Forelimb muscle (tissue), 1 donor: Measurements from ENCODE around the gene ARHGEF25. TPM values are rescaled to one million over a fixed set of nuclear protein-coding genes. Genes with fewer than 3 reads are reported as not detected.
"Not testable (repeated sequence)": the region's sequence is repeated elsewhere in the genome, so short reads cannot be mapped to it uniquely, and the experiment has no call there.

ENCODE experiments used
- DNase-seq: peaks from one replicate; pipeline ENCODE4 v3.0.0-alpha.2; 2013; ENCODE audit warnings: low read depth
- polyA plus RNA-seq: library from polyadenylated mRNA; unstranded; fragments of 120-200 nt; gene quantifications from one replicate; pipeline ENCODE4 v1.2.1, GENCODE V29; 2013; ENCODE audit not compliant: insufficient read length

The ARHGEF25 gene
- polyA plus RNA-seq, 1 donor = 25.4 TPM

- no peak for DNase-seq
Measured at GRCh38 chr12:57609101-57609780, 2.0 kb upstream of the ARHGEF25 start.

- no peak for DNase-seq
Measured at GRCh38 chr12:57609781-57610553, 1.3 kb upstream of the ARHGEF25 start.

- DNase-seq = no peak
Measured at GRCh38 chr12:57610554-57611107, 604 bp upstream of the ARHGEF25 start.

- DNase-seq = no peak
Measured at GRCh38 chr12:57611827-57612710, 834 bp downstream of the ARHGEF25 start.

- no peak for DNase-seq
Measured at GRCh38 chr12:57612711-57613426, 1.6 kb downstream of the ARHGEF25 start.

GRCh38 chr12:57613427-57614109 lies 2.3 kb downstream of the ARHGEF25 start:
- no peak for DNase-seq

GRCh38 chr12:57614178-57614947 lies 3.1 kb downstream of the ARHGEF25 start:
- no peak for DNase-seq

GRCh38 chr12:57614948-57615500 lies 3.8 kb downstream of the ARHGEF25 start:
- DNase-seq = no peak

GRCh38 chr12:57615637-57616036 lies 4.4 kb downstream of the ARHGEF25 start:
- no peak for DNase-seq

GRCh38 chr12:57616383-57617101 lies 5.3 kb downstream of the ARHGEF25 start:
- no peak for DNase-seq

GRCh38 chr12:57617942-57618341 lies 6.7 kb downstream of the ARHGEF25 start:
- DNase-seq = no peak

GRCh38 chr12:57618431-57618830 lies 7.2 kb downstream of the ARHGEF25 start:
- not testable (repeated sequence) for DNase-seq

GRCh38 chr12:57618966-57619433 lies 7.8 kb downstream of the ARHGEF25 start:
- no peak for DNase-seq

GRCh38 chr12:57619434-57620244 lies 8.4 kb downstream of the ARHGEF25 start:
- no peak for DNase-seq

GRCh38 chr12:57620245-57620935 lies 9.2 kb downstream of the ARHGEF25 start:
- no peak for DNase-seq

- no peak for DNase-seq
Measured at GRCh38 chr12:57620936-57621496, 9.8 kb downstream of the ARHGEF25 start.
